SU-DHL-6 (cell line): ENCODE data around the gene MRRF.

Source experiments
- H2AFZ ChIP-seq: fragments of 200-600 bp; sonication (generic); 2 replicates; pipeline ENCODE4 v1.6.1; 2014; ENCODE audit warnings: low read depth, mild to moderate bottlenecking, moderate library complexity, mixed read lengths, antibody characterized with exemption, low read length; ENCODE audit not compliant: severe bottlenecking
- H3F3A ChIP-seq: fragments of 200-600 bp; shearing (Covaris generic); 2 replicates; pipeline ENCODE4 v1.6.0; 2016; ENCODE audit warnings: antibody characterized with exemption, mild to moderate bottlenecking; ENCODE audit not compliant: insufficient read depth
- H3K27ac ChIP-seq: fragments of 200-600 bp; sonication (generic); 2 replicates; pipeline ENCODE4 v1.5.1; 2016; ENCODE audit warnings: low read depth, mild to moderate bottlenecking, low read length, moderate library complexity, mixed read lengths
- H3K27me3 ChIP-seq: fragments of 200-600 bp; sonication (generic), shearing (Covaris generic); 2 replicates; pipeline ENCODE4 v1.6.0; 2014; ENCODE audit warnings: mild to moderate bottlenecking, low read length
- H3K36me3 ChIP-seq: fragments of 200-600 bp; sonication (generic); 2 replicates; pipeline ENCODE4 v1.6.1; 2014; ENCODE audit warnings: mild to moderate bottlenecking, low read length, mixed read lengths
- H3K4me2 ChIP-seq: fragments of 300-600, 200-600 bp; shearing (Covaris generic), sonication (generic); 2 replicates; pipeline ENCODE4 v1.6.0; 2014; ENCODE audit warnings: low read length, low read depth, mild to moderate bottlenecking; ENCODE audit not compliant: poor library complexity, severe bottlenecking
- H3K4me3 ChIP-seq: fragments of 200-600 bp; sonication (generic); 2 replicates; pipeline ENCODE4 v1.5.1; 2014; ENCODE audit warnings: antibody characterized with exemption, low read length, mild to moderate bottlenecking, mixed read lengths; ENCODE audit not compliant: insufficient read depth, poor library complexity, severe bottlenecking
- H3K79me2 ChIP-seq: fragments of 200-600 bp; sonication (generic); 2 replicates; pipeline ENCODE4 v1.6.1; 2014; ENCODE audit warnings: mild to moderate bottlenecking, low read length, moderate library complexity; ENCODE audit not compliant: insufficient read depth
- H3K9ac ChIP-seq: fragments of 200-600 bp; sonication (generic); 2 replicates; pipeline ENCODE4 v1.7.0; 2014; ENCODE audit warnings: mild to moderate bottlenecking, low read length
- H3K9me2 ChIP-seq: fragments of 200-600 bp; sonication (generic); replicated peaks from 2 replicates; pipeline ENCODE4 v1.6.1; 2014; ENCODE audit warnings: low read length; ENCODE audit not compliant: insufficient read depth
- H3K9me3 ChIP-seq: fragments of 200-600 bp; sonication (generic); 2 replicates; pipeline ENCODE4 v1.6.1; 2014; ENCODE audit warnings: low read length, mixed read lengths; ENCODE audit not compliant: insufficient read depth
- H4K20me1 ChIP-seq: fragments of 200-600 bp; sonication (generic); 2 replicates; pipeline ENCODE4 v1.6.1; 2014; ENCODE audit warnings: low read depth, mild to moderate bottlenecking, antibody characterized with exemption, low read length, moderate library complexity, mixed read lengths
- CTCF ChIP-seq: fragments of 200-600 bp; sonication (generic); IDR thresholded peaks from one replicate; pipeline ENCODE4 v1.5.1; 2017; ENCODE audit warnings: antibody characterized with exemption, mild to moderate bottlenecking, low read length, moderate library complexity; ENCODE audit not compliant: insufficient read depth, poor library complexity, severe bottlenecking
- EZH2phosphoT487 ChIP-seq: fragments of 200-600 bp; sonication (generic), shearing (Covaris generic); conservative IDR thresholded peaks from 2 replicates; pipeline ENCODE4 v1.6.1; 2018; ENCODE audit warnings: mild to moderate bottlenecking, antibody characterized with exemption, low read length, moderate library complexity, mixed read lengths

The MRRF gene

GRCh38 chr9:122333169-122333808 lies 68.6 kb downstream of the MRRF start:
- H3K36me3 ChIP-seq: no peaks in the 10 kb centered on the region
- no peaks in the 10 kb centered on the region for H3K9me3 ChIP-seq
- TF ChIP-seq CTCF: no peak
- no peak for TF ChIP-seq EZH2phosphoT487
- no peaks in the 10 kb centered on the region for H3K27me3 ChIP-seq
- no peak overlapping the region for H3K27ac ChIP-seq
- no peaks in the 10 kb centered on the region for H3K79me2 ChIP-seq
- no peak overlapping the region for H3K9ac ChIP-seq
- no peaks in the 10 kb centered on the region for H4K20me1 ChIP-seq
- H3K9me2 ChIP-seq: no peaks in the 10 kb centered on the region
- H2AFZ ChIP-seq: no peak overlapping the region
- H3F3A ChIP-seq: peaks cover 4% of the 10 kb centered on the region; the same call in 1 of the 2 replicates
- H3K4me3 ChIP-seq: no peak overlapping the region
- no peak overlapping the region for H3K4me2 ChIP-seq

- Histone ChIP-seq H3K9ac (no peak overlapping the region), H3K4me3 (no peak overlapping the region), H3K9me2 (no peaks in the 10 kb centered on the region), H4K20me1 (no peaks in the 10 kb centered on the region), H3F3A (no peaks in the 10 kb centered on the region), H3K36me3 (no peaks in the 10 kb centered on the region), H3K79me2 (no peaks in the 10 kb centered on the region), H3K9me3 (no peaks in the 10 kb centered on the region), H3K27ac (no peak overlapping the region), H2AFZ (no peak overlapping the region), H3K27me3 (no peaks in the 10 kb centered on the region), H3K4me2 (no peak overlapping the region)
- TF ChIP-seq EZH2phosphoT487 (no peak), CTCF (no peak)
Measured at GRCh38 chr9:122334916-122335315, 70.2 kb downstream of the MRRF start.

- Histone ChIP-seq H3K9me2 (no peaks in the 10 kb centered on the region), H3K9ac (no peak overlapping the region), H3K9me3 (no peaks in the 10 kb centered on the region), H3K36me3 (no peaks in the 10 kb centered on the region), H3K27ac (no peak overlapping the region), H2AFZ (no peak overlapping the region), H3K4me3 (no peak overlapping the region), H3K4me2 (no peak overlapping the region), H3F3A (no peaks in the 10 kb centered on the region), H4K20me1 (no peaks in the 10 kb centered on the region), H3K79me2 (no peaks in the 10 kb centered on the region), H3K27me3 (no peaks in the 10 kb centered on the region)
- no peak for TF ChIP-seq EZH2phosphoT487
- TF ChIP-seq CTCF: no peak
Measured at GRCh38 chr9:122336189-122336588, 71.5 kb downstream of the MRRF start.
